ENCODE data around the gene MUC4.
"Not testable (repeated sequence)": the region's sequence is repeated elsewhere in the genome, so short reads cannot be mapped to it uniquely, and the experiment has no call there.

MUC4 gene

DNA sequence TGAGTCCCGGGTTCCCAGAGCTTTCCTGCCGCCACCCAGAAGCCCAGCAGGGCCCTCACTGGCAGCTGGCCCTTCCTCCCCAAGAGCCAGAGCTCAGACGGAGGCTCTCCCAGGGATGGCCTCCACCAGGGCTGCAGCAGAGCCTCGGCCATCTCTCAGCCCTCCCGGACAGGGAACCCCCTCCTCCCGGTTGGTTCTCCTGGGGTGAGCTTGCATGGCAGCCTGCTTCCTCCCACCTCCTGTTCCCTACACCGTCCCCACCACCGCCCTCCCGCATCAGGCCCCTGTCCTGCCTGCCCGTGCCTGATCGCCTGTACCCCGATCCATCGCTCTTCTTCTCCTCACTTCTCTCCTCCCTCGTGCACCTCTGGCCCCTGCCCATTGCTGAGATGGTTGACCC lies 24.1 kb upstream of the MUC4 start:
- no peak for DNase-seq (ENCODE audit: low read depth in 1 of 2, low spot score in 1 of 2)

DNA sequence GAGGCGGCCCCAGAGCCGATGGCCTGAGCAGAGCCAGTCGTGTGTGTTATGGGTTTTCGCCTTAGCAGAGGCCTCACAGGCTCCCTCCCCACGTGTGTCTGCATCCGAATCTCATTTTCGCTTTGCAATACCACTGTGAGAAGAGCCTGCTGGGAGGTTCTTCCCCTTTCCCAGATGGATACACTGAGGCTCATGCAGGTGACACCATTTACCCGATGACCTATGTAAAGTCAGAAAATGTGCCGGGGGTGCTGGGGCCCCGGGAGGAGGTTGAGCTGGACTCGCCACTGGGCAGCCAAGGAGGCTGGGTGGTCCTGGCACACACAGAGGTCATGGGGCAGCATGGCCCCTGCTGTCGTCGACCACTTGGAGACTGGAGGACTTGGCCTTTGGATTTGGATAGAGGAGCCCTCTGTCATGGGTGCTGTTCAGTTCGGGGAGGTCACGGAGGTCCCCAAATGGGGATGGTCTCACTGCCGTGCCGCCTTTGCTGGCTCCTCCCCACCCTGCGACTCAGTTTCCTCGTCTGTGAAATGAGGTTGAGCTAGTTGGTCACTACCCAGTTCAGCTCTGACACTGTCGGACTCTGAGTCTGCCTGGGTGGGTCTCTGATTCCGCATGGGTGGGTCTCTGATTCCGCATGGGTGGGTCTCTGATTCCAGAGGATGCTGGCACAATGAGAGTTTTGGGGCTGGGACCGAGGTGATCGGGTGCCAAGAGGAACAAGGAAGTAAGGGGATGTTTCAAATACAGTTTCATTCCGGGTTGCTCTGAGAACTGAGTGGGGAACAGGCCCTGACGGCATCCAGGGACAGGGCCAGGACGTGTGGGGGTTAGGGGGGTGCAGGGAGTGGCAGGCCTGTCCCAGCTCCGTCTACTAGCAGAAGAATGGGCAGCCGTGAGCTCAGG lies 23.2 kb upstream of the MUC4 start:
- no peak for DNase-seq (ENCODE audit: low read depth in 1 of 2, low spot score in 1 of 2)

DNA sequence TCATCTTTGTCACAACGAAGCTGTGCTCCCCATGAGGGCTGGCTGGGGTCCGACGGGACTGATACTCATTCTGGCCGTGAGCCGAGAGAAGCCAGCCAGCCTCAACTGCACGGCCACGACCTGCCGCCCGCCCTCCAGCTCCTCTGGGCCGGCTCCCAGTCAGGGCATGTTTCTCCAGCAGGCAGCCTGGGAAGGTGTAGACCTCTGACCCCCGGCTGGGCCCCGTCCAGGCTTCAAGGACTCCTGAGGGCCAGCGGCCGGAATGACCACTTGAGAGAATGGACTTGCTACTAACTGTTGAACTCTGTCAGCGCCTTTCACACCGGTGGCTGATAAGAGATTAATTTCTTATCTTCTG lies 18.1 kb upstream of the MUC4 start:
- DNase-seq (ENCODE audit: low read depth in 1 of 2, low spot score in 1 of 2): no peak

DNA sequence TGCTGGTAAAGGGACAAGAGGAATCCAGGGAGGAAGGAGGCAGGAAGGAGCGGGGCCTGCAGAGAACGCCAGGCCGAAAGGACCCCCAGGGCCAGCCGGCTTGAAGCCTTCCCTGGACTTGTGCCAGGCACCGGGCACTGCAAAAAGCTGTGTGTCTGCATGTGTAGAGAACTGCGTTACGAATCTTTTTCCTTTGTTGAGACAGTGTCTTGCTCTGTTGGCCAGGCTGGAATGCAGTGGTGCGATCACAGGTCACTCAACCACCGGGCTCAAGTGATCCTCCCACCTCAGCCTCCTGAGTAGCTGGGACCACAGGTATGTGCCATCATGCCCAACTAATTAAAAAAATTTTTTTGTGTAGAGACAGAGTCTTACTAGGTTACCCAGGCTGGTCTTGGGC lies 17.0 kb upstream of the MUC4 start:
- no peak for DNase-seq (ENCODE audit: low read depth in 1 of 2, low spot score in 1 of 2)

DNA sequence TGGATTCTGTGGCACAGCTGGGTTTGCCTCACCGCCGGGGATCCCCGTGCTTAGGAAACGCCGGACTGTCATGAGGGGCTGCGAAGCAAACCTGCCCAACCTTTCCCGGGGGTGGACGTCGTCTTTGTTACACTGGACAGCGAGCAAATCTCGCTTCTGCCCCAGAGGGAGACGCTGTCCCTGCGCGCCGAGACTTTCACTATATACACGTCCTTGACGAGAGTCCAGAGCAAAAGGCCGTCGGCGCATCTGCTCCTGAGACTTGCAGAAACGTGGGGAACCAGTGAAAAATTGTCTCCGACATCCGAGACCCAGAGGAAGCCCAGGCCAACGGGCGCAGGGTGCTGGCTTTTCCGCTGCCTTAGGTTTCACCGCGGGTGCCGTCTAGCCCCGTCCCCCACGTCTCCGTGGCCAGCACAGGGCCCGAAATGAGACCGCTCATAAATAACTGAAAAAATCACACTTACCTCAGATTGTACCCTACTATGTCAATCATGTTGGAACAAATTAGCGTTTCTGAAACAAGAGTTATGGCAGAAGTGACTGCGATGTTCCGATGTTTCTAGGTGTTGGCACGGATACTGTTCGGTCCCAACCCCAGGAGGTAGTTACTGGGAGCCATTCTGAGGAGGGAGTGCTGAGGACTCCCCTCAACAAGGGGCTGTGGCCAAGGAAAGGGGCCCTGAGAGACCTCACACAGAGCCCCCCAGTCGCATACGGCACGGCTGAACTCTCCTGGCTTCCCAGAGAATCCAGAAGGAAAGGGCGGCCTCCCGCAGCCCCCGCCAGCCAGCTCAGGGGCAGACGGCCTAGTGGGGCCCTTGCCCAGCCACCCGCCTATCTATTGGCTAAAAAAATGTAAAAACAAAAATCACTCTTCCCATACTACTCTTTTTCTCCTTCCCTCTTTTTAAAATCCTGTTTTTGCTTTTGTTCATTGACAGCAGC lies 14.4 kb upstream of the MUC4 start:
- no peak for DNase-seq (ENCODE audit: low read depth in 1 of 2, low spot score in 1 of 2)

DNA sequence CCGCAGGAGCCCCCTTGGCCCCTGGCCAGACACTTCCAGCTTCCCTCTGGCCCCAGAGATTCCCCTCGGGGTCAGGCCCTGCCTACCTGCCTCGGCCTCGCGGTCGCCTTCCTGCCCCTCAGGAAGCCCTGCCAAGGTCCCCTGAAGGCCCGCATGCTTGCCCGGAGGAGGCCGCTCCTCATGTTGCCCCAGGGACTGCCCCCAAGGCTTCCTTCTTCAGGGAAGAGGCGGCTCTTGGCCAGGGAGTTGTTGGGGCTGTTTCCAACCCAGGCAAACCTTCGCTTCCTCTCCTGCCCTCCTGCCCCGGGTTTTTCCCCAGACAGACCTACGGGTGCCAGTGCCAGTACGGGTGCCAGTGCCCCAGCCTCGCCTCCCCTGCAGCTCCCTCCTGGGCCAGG lies 13.5 kb upstream of the MUC4 start:
- DNase-seq (ENCODE audit: low read depth in 1 of 2, low spot score in 1 of 2): no peak

DNA sequence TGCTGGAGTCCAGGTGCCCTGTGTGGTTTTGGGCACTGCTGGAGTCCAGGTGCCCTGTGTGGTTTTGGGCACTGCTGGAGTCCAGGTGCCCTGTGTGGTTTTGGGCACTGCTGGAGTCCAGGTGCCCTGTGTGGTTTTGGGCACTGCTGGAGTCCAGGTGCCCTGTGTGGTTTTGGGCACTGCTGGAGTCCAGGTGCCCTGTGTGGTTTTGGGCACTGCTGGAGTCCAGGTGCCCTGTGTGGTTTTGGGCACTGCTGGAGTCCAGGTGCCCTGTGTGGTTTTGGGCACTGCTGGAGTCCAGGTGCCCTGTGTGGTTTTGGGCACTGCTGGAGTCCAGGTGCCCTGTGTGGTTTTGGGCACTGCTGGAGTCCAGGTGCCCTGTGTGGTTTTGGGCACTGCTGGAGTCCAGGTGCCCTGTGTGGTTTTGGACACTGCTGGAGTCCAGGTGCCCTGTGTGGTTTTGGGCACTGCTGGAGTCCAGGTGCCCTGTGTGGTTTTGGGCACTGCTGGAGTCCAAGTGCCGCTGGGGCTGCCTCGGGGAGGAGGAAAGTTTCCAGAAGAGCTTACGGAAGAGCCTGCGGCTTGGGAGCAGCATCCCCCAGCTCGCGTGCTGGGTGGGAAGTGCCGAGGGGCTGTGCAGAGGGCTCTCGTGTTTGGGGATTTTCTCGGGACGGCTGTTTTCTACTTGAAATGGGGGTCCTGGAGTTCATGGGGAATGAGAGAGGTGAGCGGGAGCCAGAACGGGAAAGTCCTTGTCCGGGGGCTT lies 12.9 kb upstream of the MUC4 start:
- DNase-seq (ENCODE audit: low read depth in 1 of 2, low spot score in 1 of 2): not testable (repeated sequence)

DNA sequence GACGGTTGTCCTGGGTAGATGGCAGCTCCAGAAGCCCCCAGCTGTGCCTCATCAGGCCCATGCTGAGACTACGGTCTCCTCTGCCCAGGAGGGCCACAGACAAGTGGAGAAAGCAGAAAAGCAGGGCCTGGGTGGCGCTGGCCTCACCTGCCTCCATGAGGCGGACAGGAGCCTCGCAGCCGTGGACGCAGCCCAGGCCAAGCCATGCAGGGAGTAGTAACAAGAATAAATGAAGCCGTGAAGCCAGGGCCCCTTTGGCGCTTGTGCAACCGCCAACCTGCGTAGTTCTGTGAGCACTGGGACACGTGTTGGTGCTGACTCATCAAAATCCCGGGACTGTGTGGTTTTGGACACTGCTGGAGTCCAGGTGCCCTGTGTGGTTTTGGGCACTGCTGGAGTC lies 12.3 kb upstream of the MUC4 start:
- DNase-seq (ENCODE audit: low read depth in 1 of 2, low spot score in 1 of 2): no peak

DNA sequence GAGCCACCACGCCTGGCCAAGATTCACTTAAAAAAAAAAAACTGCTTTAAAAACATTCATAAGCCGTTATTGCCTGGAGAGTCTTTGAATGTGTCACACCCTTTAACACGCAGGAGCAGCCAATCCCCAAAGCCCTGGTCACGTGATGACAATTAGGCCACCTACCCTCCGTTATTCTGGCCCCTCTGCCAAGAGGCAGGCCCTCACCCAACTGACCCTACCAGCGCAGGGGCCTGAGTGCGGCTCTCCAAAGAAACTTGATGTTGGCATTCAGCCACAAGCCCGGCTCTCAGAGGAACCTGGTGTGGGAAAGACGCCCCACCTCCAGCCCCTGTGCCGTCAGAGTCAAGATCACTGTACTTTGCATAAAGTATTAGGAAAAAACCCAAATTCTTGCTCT lies 11.6 kb upstream of the MUC4 start:
- no peak for DNase-seq (ENCODE audit: low read depth in 1 of 2, low spot score in 1 of 2)

DNA sequence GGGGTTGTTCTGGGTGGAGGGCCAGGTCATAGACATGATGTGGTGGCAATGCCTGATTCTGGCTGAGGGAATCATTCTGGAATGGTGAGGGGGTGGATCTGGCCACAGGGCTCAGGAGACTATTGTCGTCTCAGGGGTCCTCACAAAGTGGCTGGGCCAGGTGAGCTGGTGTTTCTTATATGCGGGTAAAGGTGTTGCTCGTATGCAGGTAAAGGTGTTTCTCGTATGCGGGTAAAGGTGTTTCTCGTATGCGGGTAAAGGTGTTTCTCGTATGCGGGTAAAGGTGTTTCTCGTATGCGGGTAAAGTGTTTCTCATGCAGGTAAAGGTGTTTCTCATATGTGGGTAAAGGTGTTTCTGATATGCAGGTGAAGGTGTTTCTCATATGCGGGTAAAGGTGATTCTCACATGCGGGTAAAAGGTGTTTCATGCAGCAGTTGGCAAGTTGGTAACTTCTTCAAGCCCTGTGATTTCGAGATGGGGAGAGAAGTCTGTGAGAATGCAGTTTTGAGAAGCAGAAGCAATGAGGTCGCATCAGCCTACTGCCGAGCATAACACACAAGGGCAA lies 10.5 kb upstream of the MUC4 start:
- no peak for DNase-seq (ENCODE audit: low read depth in 1 of 2, low spot score in 1 of 2)

DNA sequence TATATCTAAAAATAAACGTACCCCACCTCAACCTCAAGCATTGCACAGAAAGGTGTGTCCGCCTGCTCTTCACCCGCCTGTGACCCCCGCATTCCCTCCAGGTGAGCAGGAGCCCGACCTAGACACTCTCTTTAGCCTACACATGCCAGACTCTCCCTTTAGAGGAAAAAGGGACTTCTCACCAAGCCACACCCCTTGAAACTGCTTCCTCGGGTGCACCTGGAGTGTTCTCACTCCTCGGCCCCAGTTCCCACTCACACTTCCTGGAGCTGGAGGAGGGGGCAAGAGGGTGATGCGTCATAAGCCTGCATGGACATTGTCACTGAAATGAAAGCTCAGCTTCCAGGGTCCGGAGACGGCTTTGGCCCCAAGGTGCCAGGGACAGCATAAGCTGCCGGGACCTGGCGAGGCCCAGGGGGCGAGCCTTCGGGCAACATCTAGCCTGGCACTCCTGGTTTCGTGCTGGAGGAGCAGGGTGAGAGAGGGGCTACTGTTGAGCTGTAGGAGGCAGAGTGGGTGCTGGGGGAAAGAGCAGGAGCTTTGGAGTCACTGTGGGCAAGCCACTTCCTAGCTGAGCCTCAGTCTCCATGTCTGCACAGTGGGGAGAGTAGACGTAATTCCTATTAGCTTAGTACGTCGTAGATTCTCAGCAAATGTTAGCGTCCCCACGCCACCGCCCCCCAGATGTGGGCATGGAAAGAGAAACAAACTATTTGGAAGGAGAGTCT lies 9.8 kb upstream of the MUC4 start:
- no peak for DNase-seq (ENCODE audit: low read depth in 1 of 2, low spot score in 1 of 2)

DNA sequence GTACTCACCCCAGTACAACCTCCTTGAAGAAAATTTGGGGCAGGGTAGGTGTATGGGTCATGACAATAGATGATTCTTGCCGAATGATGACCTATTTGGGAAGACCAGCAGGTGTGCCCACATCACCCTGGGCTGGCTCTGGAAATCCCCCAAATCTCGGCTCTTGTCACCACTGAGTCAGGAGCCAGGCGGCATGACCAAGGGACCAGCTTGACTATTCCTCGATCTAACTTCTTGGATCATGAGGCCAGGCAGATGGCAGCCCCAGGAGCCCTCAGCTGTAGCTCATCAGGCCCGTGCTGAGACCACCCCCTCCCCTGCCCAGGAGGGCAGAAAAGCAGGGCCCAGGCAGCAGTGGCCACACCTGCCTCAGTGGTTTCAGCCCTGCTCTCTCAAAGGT lies 9.2 kb upstream of the MUC4 start:
- DNase-seq (ENCODE audit: low read depth in 1 of 2, low spot score in 1 of 2): no peak

DNA sequence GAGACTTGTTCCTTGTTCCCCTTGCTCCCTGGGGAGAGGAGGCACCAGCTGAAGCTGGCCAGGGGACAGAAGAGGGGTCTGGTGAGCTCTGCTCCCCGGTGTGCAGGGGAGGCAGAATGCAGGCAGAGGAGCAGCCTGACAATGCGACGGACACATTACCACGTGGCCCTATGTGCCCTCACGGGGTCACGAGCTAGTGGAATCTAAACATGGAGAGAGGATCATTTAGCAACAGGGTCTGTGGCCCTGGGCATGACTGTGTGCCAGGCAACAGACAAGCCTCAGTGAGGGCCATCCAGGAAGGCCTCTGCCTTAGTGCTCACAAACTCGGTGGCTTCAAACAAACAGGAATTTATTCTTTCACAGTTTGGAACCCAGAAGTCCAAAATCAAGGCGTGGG lies 8.5 kb upstream of the MUC4 start:
- no peak for DNase-seq (ENCODE audit: low read depth in 1 of 2, low spot score in 1 of 2)

DNA sequence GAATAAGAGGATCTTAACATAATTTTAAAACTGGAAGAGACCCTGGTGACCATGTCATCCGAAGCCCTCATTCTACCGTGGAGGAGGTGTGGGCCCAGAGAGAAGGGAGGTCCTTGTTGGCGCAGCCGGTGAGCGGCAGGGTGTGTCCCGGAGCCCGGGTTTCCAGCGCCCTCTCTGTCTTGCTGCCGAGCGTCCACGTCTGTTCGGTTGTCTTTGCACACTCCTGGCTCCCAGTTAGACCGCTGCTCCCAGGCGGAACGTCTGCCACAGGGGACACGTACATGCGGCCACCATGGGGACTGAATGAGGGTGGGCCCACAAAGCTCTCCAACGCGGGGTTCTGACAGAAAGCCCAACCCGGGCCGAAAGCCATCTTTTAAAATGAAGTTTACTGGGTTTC lies 6.6 kb upstream of the MUC4 start:
- DNase-seq (ENCODE audit: low read depth in 1 of 2, low spot score in 1 of 2): no peak

DNA sequence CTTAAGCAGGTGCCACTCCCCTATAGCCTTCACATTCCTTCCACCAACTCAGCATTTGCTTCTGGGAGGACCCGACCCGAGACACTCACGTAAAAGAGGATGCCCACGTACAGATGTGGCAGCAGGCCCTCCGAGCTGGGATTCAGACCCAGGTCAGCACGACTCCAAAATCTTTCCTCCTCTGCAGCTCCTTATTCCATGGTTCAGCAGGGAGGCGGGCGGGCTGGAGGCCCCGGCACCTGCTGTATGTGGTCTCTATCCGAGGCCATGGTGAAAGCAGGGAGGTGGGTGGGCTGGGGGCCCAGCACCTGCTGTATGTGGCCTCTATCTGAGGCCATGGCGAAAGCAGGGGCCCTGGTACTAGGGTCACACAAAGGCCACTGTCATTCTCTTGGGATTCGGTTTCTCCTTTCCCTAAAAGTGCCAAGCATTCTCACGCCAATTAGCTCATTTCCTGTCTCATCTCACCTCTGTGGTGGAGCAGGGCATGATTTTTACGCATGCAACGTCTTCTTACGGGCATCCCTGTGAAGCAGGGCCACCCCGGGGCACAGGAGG lies 5.9 kb upstream of the MUC4 start:
- DNase-seq (ENCODE audit: low read depth in 1 of 2, low spot score in 1 of 2): no peak

DNA sequence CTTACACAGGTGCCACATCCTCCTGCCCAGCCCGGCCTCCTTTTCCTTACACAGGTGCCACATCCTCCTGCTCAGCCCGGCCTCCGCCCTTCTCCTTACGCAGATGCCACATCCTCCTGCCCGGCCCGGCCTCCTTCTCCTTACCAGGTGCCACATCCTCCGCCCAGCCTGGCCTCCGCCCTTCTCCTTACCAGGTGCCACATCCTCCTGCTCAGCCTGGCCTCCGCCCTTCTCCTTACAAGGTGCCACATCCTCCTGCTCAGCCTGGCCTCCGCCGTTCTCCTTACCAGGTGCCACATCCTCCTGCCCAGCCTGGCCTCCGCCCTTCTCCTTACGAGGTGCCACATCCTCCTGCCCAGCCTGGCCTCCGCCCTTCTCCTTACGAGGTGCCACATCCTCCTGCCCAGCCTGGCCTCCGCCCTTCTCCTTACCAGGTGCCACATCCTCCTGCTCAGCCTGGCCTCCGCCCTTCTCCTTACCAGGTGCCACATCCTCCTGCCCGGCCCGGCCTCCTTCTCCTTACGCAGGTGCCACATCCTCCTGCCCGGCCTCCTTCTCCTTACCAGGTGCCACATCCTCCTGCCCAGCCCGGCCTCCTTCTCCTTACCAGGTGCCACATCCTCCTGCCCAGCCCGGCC lies 4.7 kb upstream of the MUC4 start:
- DNase-seq (ENCODE audit: low read depth in 1 of 2, low spot score in 1 of 2): not testable (repeated sequence)

DNA sequence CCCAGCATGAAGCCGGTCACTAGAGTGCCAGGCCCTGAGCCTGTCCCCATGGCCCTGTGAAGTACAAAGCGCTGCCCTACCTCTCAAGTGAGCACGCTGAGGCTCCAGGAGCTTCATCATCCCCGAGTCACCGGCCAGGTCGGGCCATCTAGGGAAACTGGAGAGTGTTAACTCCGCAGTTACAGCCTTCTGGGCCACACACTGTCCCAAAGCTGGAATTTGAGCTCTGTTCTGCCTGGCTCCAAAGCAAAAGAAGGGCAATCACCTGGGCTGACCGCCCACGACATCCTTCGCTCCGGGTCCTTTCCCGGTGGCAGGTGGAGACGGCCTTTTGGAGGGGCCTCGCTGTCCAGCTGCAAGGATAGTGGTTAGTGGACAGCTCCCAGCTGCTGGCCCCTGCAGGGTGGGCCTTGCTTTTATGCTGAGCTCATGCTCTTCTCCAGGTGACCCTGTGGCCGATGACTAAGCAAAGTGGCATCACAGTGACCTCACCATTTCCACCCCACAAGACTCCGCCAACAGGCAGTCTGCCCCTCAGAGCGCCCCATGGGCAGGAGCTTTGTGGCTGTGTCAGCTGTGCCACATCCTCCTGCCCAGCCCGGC lies 3.5 kb upstream of the MUC4 start:
- DNase-seq (ENCODE audit: low read depth in 1 of 2, low spot score in 1 of 2): no peak

DNA sequence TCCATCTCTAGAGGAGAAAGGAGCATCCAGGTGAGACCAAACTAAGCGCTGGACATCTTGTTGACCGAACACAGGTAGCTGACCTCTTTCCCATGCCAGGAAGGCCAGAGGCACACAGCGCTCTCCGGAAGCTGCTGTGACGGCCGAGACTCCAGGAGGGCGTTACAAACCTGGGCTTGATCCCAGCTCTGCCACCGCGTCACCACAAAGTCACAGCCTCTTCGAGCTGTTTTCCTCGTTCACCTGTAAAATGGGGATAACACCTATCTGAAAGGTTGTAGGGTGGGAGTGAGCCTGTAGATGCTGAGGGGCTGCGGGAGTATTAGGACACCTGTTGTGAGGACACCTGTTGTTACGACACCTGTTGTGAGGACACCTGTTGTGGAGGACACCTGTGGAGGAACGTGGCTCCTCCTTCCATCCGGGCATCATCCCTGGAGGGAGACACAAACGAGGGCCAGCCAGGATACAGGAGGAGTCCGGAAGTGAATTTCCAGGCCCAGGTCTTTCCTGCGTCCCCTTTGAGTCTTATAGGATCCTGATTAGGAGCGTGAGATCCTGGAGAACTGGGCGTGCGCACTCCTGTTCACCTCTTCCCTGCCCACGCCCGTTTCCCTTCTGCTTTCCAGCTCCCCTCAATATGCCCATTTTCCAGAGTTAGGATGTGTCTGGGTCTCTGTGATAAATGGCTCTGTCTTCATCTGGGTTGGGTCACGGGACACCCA lies 2.3 kb upstream of the MUC4 start:
- DNase-seq (ENCODE audit: low read depth in 1 of 2, low spot score in 1 of 2): no peak

DNA sequence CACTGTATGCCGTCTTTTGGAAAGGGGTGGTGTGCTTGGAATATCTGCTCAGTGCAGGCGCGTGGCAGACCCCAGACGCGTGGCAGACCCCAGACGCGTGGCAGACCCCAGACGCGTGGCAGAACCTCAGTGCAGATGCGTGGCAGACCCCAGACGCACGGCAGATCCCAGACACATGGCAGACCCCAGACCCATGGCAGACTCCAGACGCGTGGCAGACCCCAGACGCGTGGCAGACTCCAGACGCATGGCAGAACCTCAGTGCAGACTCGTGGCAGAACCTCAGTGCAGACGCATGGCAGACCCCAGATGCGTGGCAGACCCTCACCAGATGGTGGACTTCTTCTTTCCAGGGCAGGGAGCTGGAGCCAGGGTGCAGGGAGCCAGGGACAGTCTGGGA lies 637 bp upstream of the MUC4 start:
- DNase-seq (ENCODE audit: low read depth in 1 of 2, low spot score in 1 of 2): no peak

Measured in activated T-helper 1 cell treated with anti-CD3 and anti-CD28 coated beads, Interleukin-2, amount 50 U/mL, for 16 hours (primary cell).